Neuronal stem cell (in vitro differentiated cells): ENCODE data around the gene GRIN3B.

Source experiments
- DNase-seq: peaks from one replicate; pipeline ENCODE4 v3.0.0-alpha.2; 2013; ENCODE audit warnings: low spot score
- H2AFZ ChIP-seq: one replicate; pipeline ENCODE4 v1.6.1; 2013; ENCODE audit warnings: mild to moderate bottlenecking, low read length, inconsistent platforms
- H2AK5ac ChIP-seq: 2 replicates; pipeline ENCODE4 v1.6.1; 2013; ENCODE audit warnings: low read depth, mild to moderate bottlenecking, inconsistent platforms, low read length, moderate library complexity, mixed read lengths
- H2BK120ac ChIP-seq: 2 replicates; pipeline ENCODE4 v1.6.1; 2013; ENCODE audit warnings: low read depth, mild to moderate bottlenecking, inconsistent platforms, low read length, moderate library complexity, mixed read lengths
- H2BK12ac ChIP-seq: one replicate; pipeline ENCODE4 v1.6.1; 2013; ENCODE audit warnings: low read length, inconsistent platforms
- H2BK15ac ChIP-seq: 2 replicates; pipeline ENCODE4 v1.6.1; 2013; ENCODE audit warnings: mild to moderate bottlenecking, low read length, inconsistent platforms, mixed read lengths
- H2BK5ac ChIP-seq: one replicate; pipeline ENCODE4 v1.6.1; 2013; ENCODE audit warnings: inconsistent platforms, mild to moderate bottlenecking, low read length, moderate library complexity
- H3K14ac ChIP-seq: one replicate; pipeline ENCODE4 v1.6.1; 2013; ENCODE audit warnings: low read length, inconsistent platforms
- H3K18ac ChIP-seq: 2 replicates; pipeline ENCODE4 v1.6.1; 2013; ENCODE audit warnings: low read length, inconsistent platforms
- H3K23ac ChIP-seq: 2 replicates; pipeline ENCODE4 v1.6.1; 2013; ENCODE audit warnings: low read depth, mild to moderate bottlenecking, mixed read lengths, low read length, inconsistent platforms; ENCODE audit not compliant: poor library complexity
- H3K27ac ChIP-seq: replicated peaks from 3 replicates; pipeline ENCODE4 v1.5.1; 2013; ENCODE audit warnings: low read length, inconsistent platforms
- H3K27me3 ChIP-seq, 3 experiments: 2 replicates each; pipeline ENCODE4 v1.6.1; 2013; ENCODE audit warnings: low read length in 3 of 3, mild to moderate bottlenecking in 2 of 3, inconsistent platforms in 1 of 3, low read depth in 1 of 3, mixed read lengths in 1 of 3, moderate library complexity in 1 of 3; ENCODE audit not compliant: control insufficient read depth in 3 of 3, insufficient read depth in 3 of 3
- H3K36me3 ChIP-seq, 2 donors: replicated peaks in 1 of 2; 2 replicates each; pipeline ENCODE4 v1.6.1; 2013; ENCODE audit warnings: low read length in 2 of 2; ENCODE audit not compliant: control insufficient read depth in 2 of 2, insufficient read depth in 2 of 2
- H3K4ac ChIP-seq: 2 replicates; pipeline ENCODE4 v1.6.1; 2013; ENCODE audit warnings: inconsistent platforms, mild to moderate bottlenecking, low read length, moderate library complexity
- H3K4me1 ChIP-seq, 2 donors: 1 replicate in 1 of 2; 2 replicates in 1 of 2; pipeline ENCODE4 v1.6.1; 2013; ENCODE audit warnings: low read length in 2 of 2, low read depth in 1 of 2; ENCODE audit not compliant: control insufficient read depth in 2 of 2, insufficient read depth in 1 of 2
- H3K4me2 ChIP-seq: one replicate; pipeline ENCODE4 v1.6.1; 2013; ENCODE audit warnings: mild to moderate bottlenecking, low read length, inconsistent platforms; ENCODE audit not compliant: insufficient read depth, poor library complexity, severe bottlenecking
- H3K4me3 ChIP-seq, 2 donors: 2 replicates each; pipeline ENCODE4 v1.5.1; 2013; ENCODE audit warnings: low read length in 2 of 2, mild to moderate bottlenecking in 2 of 2, inconsistent platforms in 1 of 2, moderate library complexity in 1 of 2
- H3K79me1 ChIP-seq: one replicate; pipeline ENCODE4 v1.6.1; 2013; ENCODE audit warnings: low read depth, mild to moderate bottlenecking, inconsistent platforms, low read length, moderate library complexity
- H3K9ac ChIP-seq: one replicate; pipeline ENCODE4 v1.6.1; 2013; ENCODE audit warnings: mild to moderate bottlenecking, low read depth, low read length, inconsistent platforms; ENCODE audit not compliant: poor library complexity
- H3K9me3 ChIP-seq, 2 donors: replicated peaks in 1 of 2; 2 replicates each; pipeline versions ENCODE3 to v1.6.1; 2013; ENCODE audit warnings: low read length in 2 of 2, mild to moderate bottlenecking in 2 of 2, inconsistent platforms in 1 of 2, low read depth in 1 of 2, mixed read lengths in 1 of 2, moderate library complexity in 1 of 2; ENCODE audit not compliant: control insufficient read depth in 2 of 2, insufficient read depth in 1 of 2
- H4K8ac ChIP-seq: one replicate; pipeline ENCODE4 v1.6.1; 2013; ENCODE audit warnings: low read depth, mild to moderate bottlenecking, inconsistent platforms, low read length, moderate library complexity
- H4K91ac ChIP-seq: one replicate; pipeline ENCODE4 v1.6.1; 2013; ENCODE audit warnings: low read length, low read depth, mild to moderate bottlenecking, inconsistent platforms; ENCODE audit not compliant: poor library complexity
- WGBS, 2 donors: extraction: QIAGEN DNeasy Blood & Tissue Kit; methylation state at CpG; one replicate each; pipeline ENCODE4 v1.1.7; 2013; ENCODE audit warnings: missing lambda C conversion rate in 2 of 2, mixed read lengths in 1 of 2; ENCODE audit not compliant: insufficient read length in 2 of 2, insufficient replicate concordance in 1 of 2; ENCODE audit errors: extremely low coverage in 2 of 2; 5-methylcytosine and 5-hydroxymethylcytosine counted together

Gene GRIN3B

DNA sequence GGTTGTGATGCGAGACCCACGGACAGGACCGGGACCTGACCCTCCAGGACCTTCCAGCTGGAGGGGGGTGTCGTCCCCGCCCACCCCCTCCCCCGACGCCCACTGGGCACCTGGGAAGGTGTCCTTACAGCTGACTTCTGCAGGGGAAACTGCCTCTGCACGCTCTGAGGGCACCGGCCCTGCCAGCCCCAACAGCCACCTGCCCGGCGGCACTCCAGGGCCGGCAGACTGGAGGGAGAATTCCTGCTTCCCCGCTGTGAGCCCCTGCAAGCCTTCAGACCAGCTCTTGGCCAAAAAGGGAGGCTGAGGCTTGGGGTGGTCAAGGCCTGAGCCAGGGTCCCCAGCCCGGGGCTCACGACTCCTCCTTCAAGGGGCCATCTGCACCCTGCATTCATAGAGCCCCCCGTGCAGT is 27.4 kb downstream of the GRIN3B start:
- no peak for DNase-seq
- peaks cover 12% of the 10 kb centered on the region for H3K79me1 ChIP-seq
- H3K9me3 ChIP-seq = no peaks in the 10 kb centered on the region
- peaks cover 5 to 11% of the 10 kb centered on the region in 2 donors for H3K4me1 ChIP-seq
- peak overlapping the region; percentile 93 for H3K27ac ChIP-seq
- peak overlapping the region; percentile 81 for H3K4me2 ChIP-seq
- peak overlapping the region; percentile 78 for H3K18ac ChIP-seq
- peak overlapping the region; percentile 25 for H3K14ac ChIP-seq
- no peak overlapping the region for H4K8ac ChIP-seq
- H3K27me3 ChIP-seq = peaks cover 0 to 2% (median 0%) of the 10 kb centered on the region in 3 experiments
- H3K36me3 ChIP-seq = peaks cover 13 to 26% of the 10 kb centered on the region in 2 donors
- H2BK120ac ChIP-seq = peak overlapping the region; percentile 56
- peak overlapping the region; percentile 38 for H3K23ac ChIP-seq
- peak overlapping the region; percentile 90 for H3K9ac ChIP-seq
- peak overlapping the region; percentile 96 for H2AK5ac ChIP-seq
- H2AFZ ChIP-seq = no peak overlapping the region
- no peak overlapping the region for H3K4ac ChIP-seq
- H2BK15ac ChIP-seq = peak overlapping the region; percentile 40
- peak overlapping the region; percentile 4 for H2BK5ac ChIP-seq
- peak overlapping the region; percentile 82 for H2BK12ac ChIP-seq
- no CpG with 5 or more reads among the region's 16 CpGs for WGBS, 2 donors
- peak overlapping the region; percentile 97 to 99 for H3K4me3 ChIP-seq
- peak overlapping the region; percentile 89 for H4K91ac ChIP-seq

DNA sequence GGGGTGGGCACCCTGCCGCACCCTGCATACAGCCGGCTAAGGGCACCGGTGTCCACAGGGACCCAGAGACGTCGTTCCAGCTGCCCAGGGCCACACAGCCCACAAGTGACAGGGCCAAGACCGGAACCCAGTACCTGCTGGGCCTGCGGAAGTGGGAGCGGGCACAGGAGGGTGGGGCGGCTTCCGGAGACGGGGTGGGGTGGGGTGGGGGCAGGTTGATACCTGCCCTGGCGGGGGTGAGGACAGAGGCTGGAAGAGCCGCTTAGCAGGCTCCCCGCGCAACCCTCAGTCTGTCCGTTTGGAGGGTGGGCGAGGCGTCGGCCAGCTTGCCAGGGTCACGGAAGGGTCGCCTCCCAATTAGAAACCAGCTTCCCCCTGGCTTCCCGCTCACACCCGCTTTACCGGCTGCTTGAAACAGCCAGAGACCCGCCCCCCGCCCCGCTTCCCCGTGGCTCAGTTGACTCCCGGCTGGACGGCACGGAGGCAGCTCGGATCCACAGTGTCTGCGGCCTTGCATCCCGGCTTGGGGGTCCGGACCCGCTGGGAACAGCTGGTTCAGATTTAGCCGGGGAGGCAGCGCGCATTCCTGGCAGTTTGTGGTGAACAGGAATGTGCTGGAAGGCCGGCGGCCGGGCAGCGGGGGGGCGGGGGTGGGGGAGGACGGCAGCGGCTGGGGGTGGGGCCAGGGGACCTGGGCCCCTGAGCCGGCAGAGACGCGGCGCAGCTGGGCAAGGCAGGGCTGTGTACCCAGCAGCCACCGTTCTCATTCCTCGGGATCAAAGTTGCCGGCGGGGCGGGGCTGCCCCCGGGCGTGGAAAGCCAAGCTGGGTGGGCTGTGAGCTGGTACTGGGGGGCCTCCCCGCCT is 28.1 kb downstream of the GRIN3B start:
- Histone ChIP-seq H3K4me1 (peaks cover 5 to 11% of the 10 kb centered on the region in 2 donors), H3K9me3 (no peaks in the 10 kb centered on the region), H3K23ac (peak overlapping the region; percentile 38), H2AFZ (peak overlapping the region; percentile 63), H3K14ac (peak overlapping the region; percentile 25), H4K91ac (peak overlapping the region; percentile 89), H3K27ac (peak overlapping the region; percentile 93), H2BK5ac (peak overlapping the region; percentile 4), H2AK5ac (peak overlapping the region; percentile 96), H3K4me2 (peak overlapping the region; percentile 81), H3K9ac (peak overlapping the region; percentile 90), H2BK12ac (peak overlapping the region; percentile 73), H3K27me3 (peaks cover 0 to 2% (median 0%) of the 10 kb centered on the region in 3 experiments), H2BK15ac (peak overlapping the region; percentile 49), H3K4me3 (peak overlapping the region; percentile 97 to 99), H3K4ac (no peak overlapping the region), H4K8ac (no peak overlapping the region), H2BK120ac (peak overlapping the region; percentile 56), H3K36me3 (peaks cover 18 to 31% of the 10 kb centered on the region in 2 donors), H3K79me1 (peaks cover 12% of the 10 kb centered on the region), H3K18ac (peak overlapping the region; percentile 92)
- DNase-seq = peak; percentile 79
- WGBS, 2 donors = no CpG with 5 or more reads among the region's 58 CpGs

DNA sequence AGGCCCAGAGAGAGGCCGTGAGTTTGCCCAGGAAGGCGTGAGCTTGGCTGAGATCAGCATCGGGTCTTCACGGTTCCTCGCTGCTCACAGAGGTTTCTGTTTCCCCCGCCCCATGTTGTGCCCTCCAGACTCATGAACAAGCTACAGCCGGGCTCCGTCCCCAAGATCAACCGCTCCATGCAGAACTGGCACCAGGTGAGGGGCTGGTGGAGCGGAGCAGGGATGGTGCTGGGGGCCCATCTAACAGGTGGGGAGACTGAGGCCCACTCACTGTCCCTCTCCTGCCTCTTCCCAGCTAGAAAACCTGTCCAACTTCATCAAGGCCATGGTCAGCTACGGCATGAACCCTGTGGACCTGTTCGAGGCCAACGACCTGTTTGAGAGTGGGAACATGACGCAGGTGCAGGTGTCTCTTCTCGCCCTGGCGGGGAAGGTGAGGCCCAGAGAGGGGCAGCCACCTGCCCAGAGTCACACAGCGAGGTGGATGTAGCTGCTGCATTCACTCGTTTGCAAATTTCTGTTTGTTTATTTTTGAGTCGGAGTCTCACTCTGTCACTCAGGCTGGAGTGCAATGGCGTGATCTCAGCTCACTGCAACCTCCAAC is 32.1 kb downstream of the GRIN3B start:
- Histone ChIP-seq H2AFZ (no peak overlapping the region), H3K36me3 (peaks cover 28 to 51% of the 10 kb centered on the region in 2 donors), H3K79me1 (peaks cover 13% of the 10 kb centered on the region), H3K14ac (no peak overlapping the region), H3K27me3 (peaks cover 0 to 2% (median 0%) of the 10 kb centered on the region in 3 experiments), H3K23ac (no peak overlapping the region), H3K27ac (no peak overlapping the region), H3K4me3 (no peak overlapping the region), H2BK120ac (no peak overlapping the region), H2BK5ac (peak overlapping the region; percentile 13), H3K9me3 (no peaks in the 10 kb centered on the region), H4K8ac (no peak overlapping the region), H4K91ac (no peak overlapping the region), H3K18ac (no peak overlapping the region), H2BK15ac (no peak overlapping the region), H2AK5ac (no peak overlapping the region), H2BK12ac (no peak overlapping the region), H3K4me2 (no peak overlapping the region), H3K4ac (no peak overlapping the region), H3K9ac (no peak overlapping the region), H3K4me1 (peaks cover 5% of the 10 kb centered on the region in 2 donors)
- DNase-seq = no peak
- WGBS, 2 donors = no CpG with 5 or more reads among the region's 20 CpGs
